Stimulated activated CD4-positive, alpha-beta T cell treated with anti-CD3 and anti-CD28 coated beads, TNF-alpha, amount 100 ng/mL, for 48 hours (primary cell): ENCODE data around the gene DPEP2NB.
"Not testable (repeated sequence)": the region's sequence is repeated elsewhere in the genome, so short reads cannot be mapped to it uniquely, and the experiment has no call there.

Experiments
- DNase-seq, 3 donors: peaks; one replicate each; pipeline ENCODE4 v3.0.0-alpha.2; 2020; ENCODE audit warnings: low read depth in 3 of 3

Gene DPEP2NB

GRCh38 chr16:68015681-68016080 is at the start of gene DPEP2NB:
DPEP2NB (minus strand) TSS chr16:68015911; CDS start chr16:68015770, 141 bp downstream.
- DNase-seq: no peak

- DNase-seq: peak; percentile 48 to 61 (median 50)
Measured at GRCh38 chr16:68064791-68065365, 49.2 kb upstream of the DPEP2NB start.

GRCh38 chr16:68062910-68063393 is 47.2 kb upstream of the DPEP2NB start:
- no peak for DNase-seq

GRCh38 chr16:68061396-68061795 is 45.7 kb upstream of the DPEP2NB start:
- no peak for DNase-seq

- DNase-seq: no peak
Measured at GRCh38 chr16:68059804-68060203, 44.1 kb upstream of the DPEP2NB start.

- DNase-seq: no peak
Measured at GRCh38 chr16:68055395-68055794, 39.7 kb upstream of the DPEP2NB start.

GRCh38 chr16:68049449-68049848 is 33.7 kb upstream of the DPEP2NB start:
- DNase-seq: no peak

GRCh38 chr16:68047987-68048386 is 32.3 kb upstream of the DPEP2NB start:
- no peak for DNase-seq

GRCh38 chr16:68046106-68046505 is 30.4 kb upstream of the DPEP2NB start:
- no peak for DNase-seq

GRCh38 chr16:68041783-68042182 is 26.1 kb upstream of the DPEP2NB start:
- DNase-seq: no peak

- DNase-seq: peak; percentile 76 to 84 (median 82)
Measured at GRCh38 chr16:68040506-68041288, 25.0 kb upstream of the DPEP2NB start.

- no peak for DNase-seq
Measured at GRCh38 chr16:68037841-68038597, 22.3 kb upstream of the DPEP2NB start.

GRCh38 chr16:68035227-68035626 is 19.5 kb upstream of the DPEP2NB start:
- no peak for DNase-seq

- no peak for DNase-seq
Measured at GRCh38 chr16:68033101-68033500, 17.4 kb upstream of the DPEP2NB start.

- no peak for DNase-seq
Measured at GRCh38 chr16:68031951-68032350, 16.2 kb upstream of the DPEP2NB start.

GRCh38 chr16:68030108-68030507 is 14.4 kb upstream of the DPEP2NB start:
- DNase-seq: not testable (repeated sequence)

GRCh38 chr16:68028996-68029395 is 13.3 kb upstream of the DPEP2NB start:
- DNase-seq: no peak

GRCh38 chr16:68022728-68023537 is 7.2 kb upstream of the DPEP2NB start, which contains the start of the genes DDX28 and DUS2:
DDX28 (minus strand) TSS chr16:68023232; CDS start chr16:68023202, 30 bp downstream.
DUS2 (plus strand) TSS chr16:68023284; CDS start chr16:68038024, 14,740 bp downstream.
- peak; percentile 88 to 93 (median 89) for DNase-seq

GRCh38 chr16:68022278-68022727 is 6.6 kb upstream of the DPEP2NB start:
- DNase-seq: no peak

- DNase-seq: no peak
Measured at GRCh38 chr16:68021490-68021889, 5.8 kb upstream of the DPEP2NB start.

- DNase-seq: no peak
Measured at GRCh38 chr16:68019167-68019680, 3.5 kb upstream of the DPEP2NB start.
